Stimulated activated CD8-positive, alpha-beta memory T cell treated with anti-CD3 and anti-CD28 coated beads, Interleukin-4, amount 100 ng/mL, for 1 hour (primary cell): ENCODE results near the gene CRTAC1.

Experiments used
- DNase-seq, 2 donors: peaks; one replicate each; pipeline ENCODE4 v3.0.0-alpha.2; 2020; ENCODE audit warnings: low read depth in 2 of 2, low spot score in 1 of 2

CRTAC1 gene

GRCh38 chr10:98030991-98031431 is 590 bp upstream of the CRTAC1 start:
- no peak for DNase-seq

- DNase-seq: no peak
These were observed 1.0 kb downstream of the CRTAC1 start for GRCh38 chr10:98029149-98030092.

DNA sequence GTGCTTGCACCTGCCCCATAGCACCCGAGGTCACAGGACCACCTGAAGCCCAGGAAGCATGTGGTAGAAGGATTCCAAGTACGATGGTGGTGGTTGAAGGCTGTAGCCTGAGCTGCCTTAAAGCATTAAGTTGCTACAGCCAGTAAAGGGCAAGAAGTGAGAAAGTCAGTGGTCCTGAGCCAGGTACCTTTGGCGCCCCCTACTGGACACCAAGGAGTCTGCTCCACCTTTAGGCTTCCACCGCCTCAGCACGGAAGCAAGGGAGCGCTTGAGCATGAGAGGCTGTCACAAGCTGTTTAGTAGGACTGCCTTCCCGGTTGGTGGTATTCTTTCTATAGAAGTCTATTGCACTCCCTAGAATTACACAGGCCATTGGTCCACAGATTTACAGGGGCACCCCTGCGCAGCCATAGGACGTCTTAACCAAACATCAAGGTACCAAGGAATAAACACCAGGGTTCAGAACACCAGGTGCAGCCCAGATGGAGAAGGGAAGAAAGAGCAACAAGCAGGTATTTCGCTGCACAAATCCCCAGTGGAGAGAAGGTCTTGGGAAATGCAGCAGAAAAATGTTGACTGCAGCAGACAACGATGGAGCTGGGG is 2.2 kb downstream of the CRTAC1 start:
- DNase-seq: peak; percentile 15 to 35

- no peak for DNase-seq
These were observed 7.4 kb downstream of the CRTAC1 start for GRCh38 chr10:98023024-98023423.

GRCh38 chr10:98020784-98021183 is 9.6 kb downstream of the CRTAC1 start:
- no peak for DNase-seq

GRCh38 chr10:98020254-98020653 is 10.2 kb downstream of the CRTAC1 start:
- no peak for DNase-seq

GRCh38 chr10:98019784-98020183 is 10.6 kb downstream of the CRTAC1 start:
- no peak for DNase-seq

- DNase-seq: no peak
These were observed 13.5 kb downstream of the CRTAC1 start for GRCh38 chr10:98016772-98017475.

GRCh38 chr10:98013776-98014175 is 16.6 kb downstream of the CRTAC1 start:
- no peak for DNase-seq

- DNase-seq: no peak
These were observed 17.3 kb downstream of the CRTAC1 start for GRCh38 chr10:98013122-98013521.

DNA sequence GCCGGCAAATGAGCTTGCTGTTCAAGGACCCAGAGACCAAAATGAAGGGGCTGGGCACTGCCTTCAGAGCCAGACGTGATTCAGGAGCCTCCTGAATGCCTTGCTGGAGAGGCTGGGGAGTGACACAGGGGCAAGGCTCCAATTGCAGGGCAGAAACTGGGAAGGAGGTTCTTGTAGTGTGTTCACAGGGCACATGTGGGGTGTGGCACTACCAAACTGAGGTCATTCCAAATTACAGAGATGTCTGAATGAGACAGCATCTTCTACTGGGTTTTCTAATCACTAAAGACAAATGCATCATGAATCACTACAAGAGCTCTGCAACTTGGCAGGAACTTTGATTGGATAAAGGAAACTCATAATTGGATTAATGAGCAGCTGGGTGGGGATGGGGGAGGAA is 17.8 kb downstream of the CRTAC1 start:
- DNase-seq: no peak

- no peak for DNase-seq
These were observed 19.3 kb downstream of the CRTAC1 start for GRCh38 chr10:98010939-98011685.

GRCh38 chr10:98006266-98006665 is 24.2 kb downstream of the CRTAC1 start:
- DNase-seq: no peak

DNA sequence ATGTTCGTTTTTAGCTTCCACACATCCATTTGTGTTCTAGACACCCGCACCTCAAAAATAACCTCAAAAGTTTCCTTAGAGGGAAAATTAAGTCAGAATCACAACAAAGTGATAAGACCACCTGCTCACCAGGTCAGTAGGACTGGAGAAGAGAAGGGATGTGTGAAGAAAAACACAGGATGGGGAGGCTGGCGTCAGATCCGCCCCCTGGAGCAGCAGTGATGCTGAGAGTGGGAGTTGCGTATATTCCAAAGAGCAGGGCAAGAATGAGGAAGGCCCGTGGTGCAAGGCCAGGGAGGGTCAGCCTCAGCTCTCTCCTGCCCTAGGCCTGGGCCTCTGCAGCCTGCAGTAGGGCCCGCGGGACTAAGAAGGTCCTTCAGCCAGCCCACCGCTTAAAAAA is 28.7 kb downstream of the CRTAC1 start:
- DNase-seq: no peak

- DNase-seq: no peak
These were observed 30.1 kb downstream of the CRTAC1 start for GRCh38 chr10:98000346-98000745.

DNA sequence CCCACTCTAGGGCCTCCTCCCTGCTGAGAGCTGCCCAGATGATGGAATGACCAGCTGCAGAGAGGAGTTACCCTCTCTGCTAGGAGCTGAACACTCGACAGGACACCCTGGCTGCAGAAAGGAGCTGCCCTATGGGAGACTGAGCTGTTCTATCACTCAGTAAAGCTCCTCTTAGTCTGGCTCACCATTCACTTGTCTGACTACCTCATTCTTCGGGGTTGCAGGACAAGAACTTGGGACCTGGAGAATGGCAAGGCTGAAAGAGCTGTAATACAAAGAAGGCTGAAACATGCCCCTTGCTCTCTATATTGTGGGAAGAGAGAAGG is 30.5 kb downstream of the CRTAC1 start:
- no peak for DNase-seq

DNA sequence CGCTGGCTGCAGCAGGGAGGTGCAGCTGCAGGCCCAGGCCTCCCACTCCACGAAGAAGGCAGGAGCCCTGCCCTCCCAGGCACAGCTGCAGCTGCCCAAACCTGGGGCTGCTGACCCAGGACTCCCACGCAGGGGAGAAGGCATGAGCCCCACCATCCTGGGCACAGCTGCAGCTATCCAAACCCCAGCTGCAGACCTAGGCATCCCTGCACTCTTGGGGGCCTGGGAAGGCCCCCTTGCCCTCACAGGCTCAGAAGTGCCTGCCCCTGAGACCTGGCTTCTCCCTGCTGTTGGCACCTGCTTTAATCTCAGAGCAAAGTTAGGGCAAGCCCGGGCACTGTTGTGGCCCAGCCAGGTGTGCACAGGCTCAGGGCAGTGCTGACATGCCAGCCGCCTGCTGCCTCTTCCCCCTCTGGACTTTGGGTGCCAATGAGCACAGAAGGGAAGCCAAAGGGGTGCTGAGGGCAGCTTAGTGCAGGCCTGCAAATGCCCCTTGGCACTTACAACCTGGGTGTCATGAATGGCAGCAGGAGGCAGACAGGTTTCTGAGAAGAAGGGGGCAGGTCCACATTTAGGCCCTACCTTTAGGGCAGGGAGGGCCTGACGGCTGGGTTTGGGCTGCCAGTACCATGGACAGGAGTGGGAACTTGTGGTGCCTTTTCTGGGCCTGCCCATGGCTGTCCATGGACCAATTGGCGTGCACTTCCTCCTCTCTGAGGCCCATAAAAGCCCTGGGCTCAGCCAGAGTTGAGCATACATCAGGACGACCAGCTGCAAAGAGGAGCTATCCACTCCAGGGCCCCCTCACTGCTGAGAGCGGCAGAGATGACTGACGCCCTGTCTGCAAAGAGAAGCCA is 31.1 kb downstream of the CRTAC1 start:
- no peak for DNase-seq

DNA sequence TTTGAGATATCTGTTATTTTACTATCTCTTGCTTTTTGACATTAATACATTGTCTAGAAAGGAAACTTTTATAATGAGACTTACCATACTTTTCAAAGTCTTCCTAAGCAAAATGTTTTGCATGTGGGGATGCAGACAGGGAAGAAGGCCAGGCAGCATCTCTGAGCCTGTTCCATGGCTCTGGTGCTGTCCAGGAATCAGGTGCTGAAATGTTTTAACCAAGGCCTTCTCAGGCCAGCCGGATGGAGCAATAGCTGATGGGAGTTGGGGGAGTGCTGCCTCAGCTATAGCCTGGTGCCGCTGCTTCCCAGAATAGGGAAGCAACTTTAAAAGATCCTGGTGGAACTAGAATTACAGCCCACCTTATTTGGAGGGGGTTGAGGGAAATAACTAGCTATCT is 38.5 kb downstream of the CRTAC1 start:
- DNase-seq: no peak

- DNase-seq: no peak
These were observed 48.6 kb downstream of the CRTAC1 start for GRCh38 chr10:97981816-97982215.

- no peak for DNase-seq
These were observed 52.7 kb downstream of the CRTAC1 start for GRCh38 chr10:97977673-97978072.
